Upper lobe of left lung (tissue), 4 donors: ENCODE measurements around the gene DPP9.

Experiments
- CTCF ChIP-seq, 6 experiments: fragments of 450-650 bp in 4 of 6; fragments of 200-600 bp in 2 of 6; sonication (generic) in 2 of 6; IDR thresholded peaks; one replicate each; pipeline ENCODE4 v1.5.1; 2016 to 2019; ENCODE audit warnings: antibody characterized with exemption in 6 of 6
- POLR2AphosphoS5 ChIP-seq, 2 donors: sonication (generic); formaldehyde crosslinking; IDR thresholded peaks; one replicate each; pipeline ENCODE4 v1.5.1; 2017; ENCODE audit warnings: antibody characterized with exemption in 2 of 2

DNA sequence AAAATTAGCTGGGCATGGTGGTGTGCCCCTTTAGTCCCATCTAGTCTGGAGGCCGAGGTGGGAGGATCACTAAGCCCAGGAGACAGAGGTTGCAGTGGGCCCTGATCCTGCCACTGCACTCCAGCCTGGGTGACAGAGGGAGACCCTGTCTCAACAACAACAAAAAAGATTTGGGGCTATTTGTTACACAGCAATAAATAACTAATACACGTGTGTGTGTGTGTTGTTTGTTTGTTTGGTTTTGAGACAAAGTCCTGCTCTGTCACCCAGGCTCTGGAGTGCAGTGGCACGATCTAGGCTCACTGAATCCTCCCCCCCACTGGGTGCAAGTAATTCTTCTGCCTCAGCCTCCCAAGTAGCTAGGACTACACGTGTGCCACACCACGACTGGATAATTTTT lies 35.0 kb upstream of the DPP9 start:
- no peak for TF ChIP-seq CTCF (IDR thresholded peaks at IDR 0.05)
- TF ChIP-seq POLR2AphosphoS5 (IDR thresholded peaks at IDR 0.05) = no peak
